Muscle layer of colon (tissue), 2 donors: ENCODE measurements around the gene TRAPPC6A.

Experiments
- H3K27ac ChIP-seq: one replicate; pipeline ENCODE4 v1.7.0; 2013; ENCODE audit warnings: low read depth, mild to moderate bottlenecking, low read length, moderate library complexity
- H3K27me3 ChIP-seq, 2 donors: one replicate each; pipeline ENCODE4 v1.7.0; 2013; ENCODE audit warnings: low read length in 2 of 2, mild to moderate bottlenecking in 2 of 2; ENCODE audit not compliant: insufficient read depth in 2 of 2, control insufficient read depth in 1 of 2
- H3K36me3 ChIP-seq: one replicate; pipeline ENCODE4 v1.7.0; 2013; ENCODE audit warnings: mild to moderate bottlenecking, low read length; ENCODE audit not compliant: insufficient read depth
- H3K4me1 ChIP-seq: one replicate; pipeline ENCODE4 v1.7.0; 2013; ENCODE audit warnings: mild to moderate bottlenecking, low read length; ENCODE audit not compliant: insufficient read depth
- H3K4me3 ChIP-seq, 2 donors: one replicate each; pipeline ENCODE4 v1.7.0; 2013; ENCODE audit warnings: low read length in 2 of 2, low read depth in 1 of 2, mild to moderate bottlenecking in 1 of 2, moderate library complexity in 1 of 2
- H3K9ac ChIP-seq: one replicate; pipeline ENCODE4 v1.7.0; 2013; ENCODE audit warnings: low read length
- H3K9me3 ChIP-seq: one replicate; pipeline ENCODE4 v1.7.0; 2013; ENCODE audit warnings: mild to moderate bottlenecking, low read length
- donor health status: abdominal sarcoma.
- donor health status: Adenocarcinoma of cecum.

Gene TRAPPC6A

GRCh38 chr19:45160870-45161737 lies 16.9 kb downstream of the TRAPPC6A start, which contains the start of gene NKPD1:
Gene NKPD1, minus strand, starts transcription at chr19:45160982. Its CDS starts 832 bp downstream, at chr19:45160150.
- Histone ChIP-seq H3K4me1 (no peaks in the 10 kb centered on the region), H3K27ac (no peak within 1 kb of the TSS), H3K36me3 (no peaks in the 10 kb centered on the region), H3K4me3 (no peak within 1 kb of the TSS), H3K9ac (no peak within 1 kb of the TSS), H3K27me3 (peaks cover 0 to 50% of the 10 kb centered on the region in 2 donors), H3K9me3 (no peaks in the 10 kb centered on the region)

- Histone ChIP-seq H3K36me3 (no peaks in the 10 kb centered on the region), H3K4me3 (no peak overlapping the region), H3K27ac (no peak overlapping the region), H3K4me1 (no peaks in the 10 kb centered on the region), H3K27me3 (peaks cover 0 to 58% of the 10 kb centered on the region in 2 donors), H3K9me3 (no peaks in the 10 kb centered on the region), H3K9ac (no peak overlapping the region)
These were observed 18.1 kb downstream of the TRAPPC6A start for GRCh38 chr19:45159971-45160324.

- H3K27ac ChIP-seq: no peak overlapping the region
- no peak overlapping the region for H3K9ac ChIP-seq
- H3K36me3 ChIP-seq: no peaks in the 10 kb centered on the region
- H3K4me3 ChIP-seq: no peak overlapping the region
- H3K4me1 ChIP-seq: no peaks in the 10 kb centered on the region
- H3K9me3 ChIP-seq: no peaks in the 10 kb centered on the region
- peaks cover 0 to 58% of the 10 kb centered on the region in 2 donors for H3K27me3 ChIP-seq
These were observed 18.6 kb downstream of the TRAPPC6A start for GRCh38 chr19:45159210-45159970.

GRCh38 chr19:45158503-45159209 lies 19.4 kb downstream of the TRAPPC6A start:
- Histone ChIP-seq H3K36me3 (no peaks in the 10 kb centered on the region), H3K27me3 (peaks cover 0 to 62% of the 10 kb centered on the region in 2 donors), H3K9ac (no peak overlapping the region), H3K9me3 (no peaks in the 10 kb centered on the region), H3K27ac (no peak overlapping the region), H3K4me3 (no peak overlapping the region), H3K4me1 (peaks cover 3% of the 10 kb centered on the region)

GRCh38 chr19:45156751-45157150 lies 21.3 kb downstream of the TRAPPC6A start:
- Histone ChIP-seq H3K27me3 (peaks cover 11 to 74% of the 10 kb centered on the region in 2 donors), H3K36me3 (no peaks in the 10 kb centered on the region)

GRCh38 chr19:45156011-45156630 lies 21.9 kb downstream of the TRAPPC6A start:
- Histone ChIP-seq H3K4me1 (peaks cover 12% of the 10 kb centered on the region), H3K4me3 (no peak overlapping the region), H3K27me3 (peaks cover 18 to 74% of the 10 kb centered on the region in 2 donors), H3K27ac (no peak overlapping the region), H3K9ac (no peak overlapping the region), H3K9me3 (no peaks in the 10 kb centered on the region), H3K36me3 (no peaks in the 10 kb centered on the region)

More at GRCh38 chr19:45156751-45157150, 21.3 kb downstream of the TRAPPC6A start:
- Histone ChIP-seq H3K9me3 (no peaks in the 10 kb centered on the region), H3K27ac (no peak overlapping the region), H3K4me3 (no peak overlapping the region), H3K9ac (no peak overlapping the region), H3K4me1 (peaks cover 12% of the 10 kb centered on the region)

GRCh38 chr19:45154064-45154827 lies 23.8 kb downstream of the TRAPPC6A start:
- Histone ChIP-seq H3K9me3 (no peaks in the 10 kb centered on the region), H3K4me3 (peak overlapping the region in 1 of 2 donors; percentile 43), H3K27me3 (peaks cover 25 to 66% of the 10 kb centered on the region in 2 donors), H3K9ac (no peak overlapping the region), H3K4me1 (peaks cover 12% of the 10 kb centered on the region), H3K27ac (no peak overlapping the region), H3K36me3 (no peaks in the 10 kb centered on the region)

- no peaks in the 10 kb centered on the region for H3K36me3 ChIP-seq
- no peak overlapping the region for H3K9ac ChIP-seq
- H3K4me1 ChIP-seq: peaks cover 12% of the 10 kb centered on the region
- no peak overlapping the region for H3K27ac ChIP-seq
- H3K4me3 ChIP-seq: peak overlapping the region; percentile 38 to 43
- H3K9me3 ChIP-seq: no peaks in the 10 kb centered on the region
- H3K27me3 ChIP-seq: peaks cover 25 to 60% of the 10 kb centered on the region in 2 donors
These were observed 24.5 kb downstream of the TRAPPC6A start for GRCh38 chr19:45153339-45154063.

GRCh38 chr19:45152504-45153338 lies 25.3 kb downstream of the TRAPPC6A start:
- H3K9ac ChIP-seq: no peak overlapping the region
- no peak overlapping the region for H3K27ac ChIP-seq
- peaks cover 12% of the 10 kb centered on the region for H3K4me1 ChIP-seq
- H3K4me3 ChIP-seq: peak overlapping the region; percentile 38 to 43
- H3K36me3 ChIP-seq: no peaks in the 10 kb centered on the region
- H3K9me3 ChIP-seq: no peaks in the 10 kb centered on the region
- H3K27me3 ChIP-seq: peaks cover 25 to 53% of the 10 kb centered on the region in 2 donors
